Stimulated activated CD4-positive, alpha-beta T cell treated with anti-CD3 and anti-CD28 coated beads, Interleukin-1b, Interleukin-23, amount 100 ng/mL, for 48 hours (primary cell): Measurements from ENCODE around the gene TCEAL8.
"Not testable (repeated sequence)": the region's sequence is repeated elsewhere in the genome, so short reads cannot be mapped to it uniquely, and the experiment has no call there.

Source experiments
- DNase-seq: peaks from one replicate; pipeline ENCODE4 v3.0.0-alpha.2; 2020

Gene TCEAL8, protein sequence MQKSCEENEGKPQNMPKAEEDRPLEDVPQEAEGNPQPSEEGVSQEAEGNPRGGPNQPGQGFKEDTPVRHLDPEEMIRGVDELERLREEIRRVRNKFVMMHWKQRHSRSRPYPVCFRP

DNA sequence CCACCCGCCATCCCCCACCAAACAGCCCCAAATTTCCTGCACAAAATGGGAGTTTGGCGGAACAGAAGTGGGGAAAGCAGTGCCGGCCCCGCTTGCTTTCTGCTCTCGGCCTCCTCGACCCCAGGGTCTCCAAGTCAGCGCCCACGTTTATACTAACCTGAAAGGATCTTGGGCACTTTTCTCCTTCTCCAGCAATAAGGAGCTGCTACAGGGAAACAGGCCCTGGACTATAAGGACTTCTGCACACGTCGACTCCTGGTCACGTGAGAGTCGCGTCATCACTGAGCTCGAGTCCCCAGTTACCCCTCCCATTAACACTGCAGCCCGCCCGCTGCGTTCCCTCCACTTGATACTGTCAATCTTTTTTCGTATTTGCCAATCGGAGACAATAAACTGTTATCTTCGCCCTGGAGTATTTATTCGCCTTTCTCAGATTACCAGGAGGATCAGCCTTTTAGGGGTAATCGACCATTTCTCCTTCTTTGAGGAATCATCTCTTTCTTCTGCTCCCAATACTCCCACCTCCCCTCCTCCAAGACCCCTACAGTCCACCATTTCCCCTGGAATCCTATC is at the start of gene TCEAL8:
TCEAL8 (minus strand) TSS at position 235 of the 573 bp plus-strand sequence. CDS start 1,176 bp downstream, outside the sequence.
- peak; percentile 65 for DNase-seq

DNA sequence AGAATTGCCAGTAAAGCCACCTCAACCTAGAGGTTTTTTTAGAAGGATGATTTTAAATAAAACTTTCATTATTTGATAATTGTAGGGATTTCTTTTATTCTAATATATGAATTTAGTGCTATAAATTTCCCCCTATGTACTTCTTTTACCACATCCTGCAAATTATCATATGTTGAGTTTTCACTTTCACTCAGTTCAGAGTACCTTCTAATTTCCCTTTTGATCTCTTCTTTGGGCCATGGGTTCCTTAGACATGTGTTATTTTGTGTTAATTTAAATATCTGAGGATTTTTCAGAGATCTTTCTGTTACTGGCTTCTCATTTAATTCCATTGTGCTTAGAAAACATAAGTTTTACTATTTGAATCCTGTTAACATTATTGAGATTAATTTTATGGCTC is 49.8 kb upstream of the TCEAL8 start:
- no peak for DNase-seq

DNA sequence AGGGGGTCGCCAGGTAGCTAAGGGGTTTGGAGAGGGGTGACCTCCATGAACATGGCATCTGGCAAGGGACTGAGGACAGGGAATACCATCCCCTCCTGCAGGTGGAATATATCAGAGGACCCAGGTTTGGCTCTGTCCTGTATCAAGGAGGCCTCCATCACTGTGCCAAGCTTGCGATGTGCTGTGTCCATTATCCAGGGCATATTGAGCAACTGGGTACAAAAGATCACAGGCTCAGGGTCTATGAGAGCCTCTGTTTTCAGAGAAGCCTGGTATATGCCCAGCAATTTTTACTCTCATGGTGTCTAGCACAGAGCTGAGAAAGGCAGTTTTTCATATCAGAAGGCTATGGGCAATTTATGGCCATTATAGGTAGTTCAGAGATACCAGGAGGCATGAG is 38.2 kb upstream of the TCEAL8 start:
- no peak for DNase-seq

- DNase-seq, result no peak
Measured at GRCh38 chrX:103279624-103280023, 24.7 kb upstream of the TCEAL8 start.

DNA sequence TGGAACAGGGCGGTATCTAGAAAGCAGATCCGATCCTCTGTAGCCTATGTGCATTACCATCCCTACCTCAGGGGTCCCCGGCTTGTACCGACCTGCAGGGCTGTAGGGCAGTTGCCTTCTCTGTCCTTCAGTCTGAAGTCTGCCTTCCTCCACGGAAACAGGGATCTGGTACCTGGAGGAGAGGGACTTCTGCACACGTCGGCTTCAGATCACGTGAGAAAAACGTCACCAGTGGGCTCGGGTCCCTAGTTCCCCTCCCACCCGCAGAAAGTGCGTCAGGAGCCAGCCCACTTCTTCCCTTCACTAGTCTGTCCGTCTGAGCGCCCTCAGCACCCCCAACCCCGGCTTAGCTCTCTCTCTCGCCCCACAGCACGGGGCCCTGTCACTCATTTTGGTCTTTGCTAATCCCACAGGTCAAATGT is 21.6 kb upstream of the TCEAL8 start, which contains the start of gene TCEAL5:
TCEAL5 (minus strand) TSS at position 170 of the 422 bp plus-strand sequence. CDS start 2,187 bp downstream, outside the sequence.
- no peak for DNase-seq

- DNase-seq, result no peak
Measured at GRCh38 chrX:103275947-103276567, 21.1 kb upstream of the TCEAL8 start.

- no peak for DNase-seq
Measured at GRCh38 chrX:103274284-103274683, 19.3 kb upstream of the TCEAL8 start.

GRCh38 chrX:103258275-103258674 is 3.3 kb upstream of the TCEAL8 start:
- DNase-seq, result no peak

DNA sequence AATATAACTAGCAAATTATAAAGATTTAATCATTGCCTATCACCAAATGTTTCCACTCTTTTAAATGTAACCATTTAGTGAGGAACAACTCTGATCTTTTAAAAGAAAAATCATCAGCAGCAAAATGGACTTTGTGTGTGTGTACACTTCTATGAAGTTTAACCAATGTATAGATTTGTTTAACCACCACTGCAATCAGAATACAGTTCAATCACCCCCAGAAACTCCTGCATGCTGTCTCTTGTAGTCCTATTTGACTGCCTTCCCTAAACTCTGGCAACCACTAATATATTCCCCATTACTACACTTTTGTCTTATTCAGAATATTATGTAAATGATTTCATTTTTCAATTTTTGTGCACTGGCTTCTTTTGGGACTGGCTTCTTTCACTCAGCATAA is 1.7 kb upstream of the TCEAL8 start:
- no peak for DNase-seq

DNA sequence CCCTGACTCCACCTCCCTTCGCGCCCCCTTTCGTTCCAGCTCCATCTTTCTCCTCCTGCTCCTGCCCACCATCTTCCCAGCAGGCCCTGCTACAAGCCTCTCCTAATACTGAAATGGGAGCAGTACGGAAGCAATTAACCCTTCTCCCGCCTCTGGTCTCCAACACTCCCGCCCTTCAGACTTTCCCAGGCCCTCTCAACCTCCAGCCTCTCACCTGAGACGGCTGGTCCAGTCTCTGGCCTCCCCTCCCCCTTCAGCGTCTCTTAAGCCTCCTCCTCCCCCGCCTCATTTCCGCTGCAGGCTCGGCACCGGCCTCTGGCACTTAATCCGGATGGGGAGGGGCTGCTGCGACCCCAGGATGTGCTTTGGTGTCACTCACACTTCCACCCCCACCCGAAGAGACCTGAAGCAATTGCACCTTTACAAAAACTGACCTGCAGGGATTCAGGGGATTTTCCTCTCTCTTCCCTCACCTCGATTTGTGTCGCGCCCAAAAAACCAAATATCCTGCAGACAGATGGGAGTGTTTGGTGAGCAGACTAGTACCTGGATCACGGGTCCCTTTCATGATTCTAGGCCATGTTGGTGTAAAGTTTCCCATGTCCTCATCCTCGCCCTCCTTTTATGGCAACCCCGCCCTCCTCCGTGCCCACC is 657 bp downstream of the TCEAL8 start:
- peak; percentile 40 for DNase-seq

DNA sequence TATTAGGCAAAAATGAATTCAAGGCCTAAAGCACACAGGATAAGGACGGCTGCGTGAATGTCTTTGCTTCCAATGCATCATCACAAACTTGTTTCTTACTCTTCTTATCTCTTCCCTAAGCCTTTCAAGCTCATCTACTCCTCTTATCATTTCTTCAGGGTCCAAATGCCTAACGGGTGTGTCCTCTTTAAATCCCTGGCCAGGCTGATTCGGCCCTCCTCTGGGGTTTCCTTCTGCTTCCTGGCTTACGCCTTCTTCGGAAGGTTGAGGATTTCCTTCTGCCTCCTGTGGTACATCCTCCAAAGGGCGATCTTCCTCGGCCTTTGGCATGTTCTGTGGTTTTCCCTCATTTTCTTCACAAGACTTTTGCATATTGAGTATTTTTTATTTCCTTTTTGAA is 1.3 kb downstream of the TCEAL8 start:
- DNase-seq, result no peak

DNA sequence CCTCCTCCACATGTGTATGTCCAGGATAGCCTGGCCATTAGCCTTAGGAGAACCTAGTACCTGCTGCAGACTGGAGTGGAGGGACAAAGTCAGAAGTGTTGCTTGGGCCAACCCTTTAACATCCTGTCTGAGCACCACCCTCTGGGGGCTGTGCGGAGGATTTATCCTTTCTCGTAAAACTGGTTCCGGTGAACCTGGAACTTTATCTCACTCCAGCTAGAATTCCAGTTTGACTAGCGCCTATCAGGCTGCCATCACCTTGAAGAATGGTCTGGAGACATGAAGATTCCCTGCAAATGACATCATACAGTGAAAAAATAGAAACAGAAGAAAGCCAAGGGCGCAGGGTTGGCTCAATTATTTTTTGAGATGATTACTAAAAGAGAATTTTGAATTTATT is 4.0 kb downstream of the TCEAL8 start:
- DNase-seq, result no peak

DNA sequence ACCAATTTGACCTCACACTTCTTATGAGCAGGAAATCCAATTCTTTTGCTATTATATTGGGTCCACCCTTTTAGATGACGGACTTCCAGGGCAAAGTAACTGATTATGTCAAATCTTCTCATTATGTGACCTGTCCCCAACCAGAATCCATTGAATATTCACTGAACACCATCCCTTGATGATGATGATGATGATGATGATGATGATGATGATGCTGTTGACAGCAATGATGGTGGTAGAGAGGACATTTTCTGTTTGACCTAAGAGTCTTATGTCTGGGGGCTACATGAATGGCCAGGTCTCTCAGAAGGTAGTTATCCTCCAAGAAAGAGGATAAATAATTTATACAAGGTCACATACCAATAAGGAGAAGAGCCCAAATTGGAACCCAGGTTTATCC is 5.2 kb downstream of the TCEAL8 start:
- no peak for DNase-seq

- no peak for DNase-seq
Measured at GRCh38 chrX:103248553-103248952, 6.4 kb downstream of the TCEAL8 start.

- DNase-seq, result no peak
Measured at GRCh38 chrX:103240155-103240554, 14.8 kb downstream of the TCEAL8 start.

- DNase-seq, result no peak
Measured at GRCh38 chrX:103236296-103236695, 18.7 kb downstream of the TCEAL8 start.

DNA sequence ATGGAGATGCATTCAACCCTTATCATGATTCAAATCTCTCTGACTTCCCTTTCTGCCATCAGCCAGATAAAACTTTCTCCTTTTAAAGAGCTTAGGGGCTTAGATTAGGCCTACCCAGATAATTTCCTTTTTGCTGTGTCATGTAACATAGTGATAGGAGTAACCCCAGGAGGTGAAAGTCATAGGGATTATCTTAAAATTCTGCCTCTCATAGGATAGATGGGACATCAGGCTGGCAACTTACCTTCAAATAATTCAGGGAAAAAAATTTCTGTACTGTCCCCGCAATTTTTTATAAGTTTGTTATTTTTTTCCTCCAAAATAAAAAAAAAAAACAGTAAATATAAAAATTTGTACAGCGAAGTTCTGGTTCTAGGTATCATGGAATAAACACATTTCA is 19.3 kb downstream of the TCEAL8 start:
- not testable (repeated sequence) for DNase-seq

- no peak for DNase-seq
Measured at GRCh38 chrX:103234869-103235268, 20.1 kb downstream of the TCEAL8 start.

DNA sequence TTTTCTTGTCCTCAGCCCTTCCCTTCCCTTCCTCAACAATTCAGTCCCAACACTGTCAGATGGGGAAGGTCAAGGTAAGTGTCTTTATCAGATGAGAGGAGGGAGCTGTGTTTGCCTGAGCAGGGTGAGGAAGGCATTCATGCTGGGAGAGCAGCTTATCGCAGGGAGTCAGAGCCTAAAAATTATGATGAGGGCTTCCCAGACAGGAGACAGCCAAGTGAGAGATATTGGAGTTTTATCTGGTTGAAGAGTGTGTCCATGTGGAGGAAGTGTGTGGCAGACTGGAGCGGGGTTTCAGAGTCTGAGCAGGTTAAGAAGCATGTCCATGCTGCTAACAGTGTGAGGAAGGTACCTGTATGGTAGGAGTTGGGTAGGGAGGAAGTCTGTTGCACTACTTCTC is 21.7 kb downstream of the TCEAL8 start:
- no peak for DNase-seq

DNA sequence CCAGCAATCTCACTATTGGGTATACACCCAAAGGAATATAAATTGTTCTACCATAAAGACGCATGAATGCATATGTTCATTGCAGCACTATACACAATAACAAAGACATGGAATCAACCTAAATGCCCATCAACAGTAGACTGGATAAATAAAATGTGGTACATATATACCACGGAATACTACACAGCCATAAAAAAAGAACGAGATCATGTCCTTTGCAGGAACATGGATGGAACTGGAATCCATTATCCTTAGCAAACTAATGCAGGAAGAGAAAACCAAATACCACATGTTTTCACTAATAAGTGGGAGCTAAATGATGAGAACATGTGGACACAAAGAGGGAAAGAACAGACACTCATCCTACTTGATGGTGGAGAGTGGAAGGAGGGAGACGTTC is 29.0 kb downstream of the TCEAL8 start:
- DNase-seq, result not testable (repeated sequence)

DNA sequence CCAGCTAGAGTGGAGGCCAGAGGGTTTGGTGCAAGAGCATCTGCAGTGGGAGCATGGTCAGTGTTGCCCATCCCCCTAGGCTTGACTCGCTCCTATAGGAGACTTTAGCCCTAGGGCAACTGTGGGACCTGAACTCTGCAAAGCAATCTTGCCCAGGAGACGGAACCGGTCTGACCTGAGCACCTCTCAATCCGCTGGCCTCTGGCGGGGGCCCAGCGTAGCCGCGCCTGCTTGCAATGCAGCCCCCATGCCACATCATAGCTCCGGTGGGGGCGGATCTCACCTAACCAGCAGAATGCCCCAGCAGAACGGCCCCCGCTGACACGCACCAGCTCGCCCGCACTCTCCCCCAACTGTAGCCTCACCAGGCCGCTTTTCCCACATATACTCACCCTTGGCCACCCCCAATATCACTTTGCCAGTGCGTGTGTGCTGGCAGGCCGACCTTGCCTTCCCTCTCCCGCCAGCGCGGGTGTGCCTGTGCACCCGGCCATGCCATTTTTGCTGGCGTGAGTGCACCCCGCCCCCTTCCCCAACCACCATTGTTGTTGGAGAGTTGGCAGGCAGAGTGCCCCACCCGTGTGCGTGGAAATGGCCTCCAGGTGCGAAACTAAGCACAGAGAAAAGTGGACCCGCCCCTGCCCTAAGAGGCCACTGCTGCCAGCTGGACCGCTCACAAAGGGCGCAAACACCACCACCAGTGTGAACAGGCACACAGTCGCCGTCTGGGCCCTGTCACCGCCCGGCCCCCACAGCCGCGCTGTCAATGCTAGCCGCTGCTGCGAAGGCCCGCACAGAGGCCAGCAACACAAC is 34.2 kb downstream of the TCEAL8 start:
- DNase-seq, result no peak

DNA sequence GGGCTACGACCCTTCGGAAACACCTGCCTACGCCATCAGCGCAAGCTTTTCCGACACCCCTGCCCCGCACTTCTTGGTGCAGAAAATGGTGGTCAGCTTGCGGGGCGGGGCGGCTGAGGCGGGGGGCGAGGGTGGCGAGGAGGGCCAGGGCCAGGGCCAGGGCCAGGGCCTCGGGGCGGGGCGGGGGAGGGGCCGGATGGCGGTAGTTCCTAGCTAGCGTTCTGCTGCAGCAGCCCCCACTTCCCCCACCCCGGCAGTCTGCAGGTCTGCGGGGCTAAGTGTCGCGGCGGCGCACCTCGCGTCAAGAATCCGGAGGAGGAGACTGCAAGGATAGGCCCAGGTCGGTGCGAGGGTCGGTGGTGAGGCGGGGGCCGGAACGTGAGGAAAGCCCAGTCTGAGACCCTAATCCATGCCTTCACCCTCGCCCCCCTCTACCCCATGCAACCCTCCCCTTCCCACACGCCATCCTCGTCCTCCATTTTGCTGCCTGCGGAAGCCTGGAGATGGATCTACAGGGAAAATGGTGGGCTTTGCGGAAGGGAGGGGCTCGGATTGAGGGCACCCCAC is 39.4 kb downstream of the TCEAL8 start:
- peak; percentile 5 for DNase-seq
